Effector CD8-positive, alpha-beta T cell (primary cell): ENCODE measurements around the gene ASXL2.
"Not testable (repeated sequence)": the region's sequence is repeated elsewhere in the genome, so short reads cannot be mapped to it uniquely, and the experiment has no call there.

ENCODE experiments used
- DNase-seq: peaks from one replicate; lab custom pipeline; 2025; lab: John Stamatoyannopoulos, UW

ASXL2 gene

GRCh38 chr2:25891672-25892071, 13.4 kb upstream of the ASXL2 start:
- no peak for DNase-seq

- no peak for DNase-seq
Measured at GRCh38 chr2:25887624-25888242, 9.4 kb upstream of the ASXL2 start.

- DNase-seq: no peak
Measured at GRCh38 chr2:25885933-25886332, 7.6 kb upstream of the ASXL2 start.

DNA sequence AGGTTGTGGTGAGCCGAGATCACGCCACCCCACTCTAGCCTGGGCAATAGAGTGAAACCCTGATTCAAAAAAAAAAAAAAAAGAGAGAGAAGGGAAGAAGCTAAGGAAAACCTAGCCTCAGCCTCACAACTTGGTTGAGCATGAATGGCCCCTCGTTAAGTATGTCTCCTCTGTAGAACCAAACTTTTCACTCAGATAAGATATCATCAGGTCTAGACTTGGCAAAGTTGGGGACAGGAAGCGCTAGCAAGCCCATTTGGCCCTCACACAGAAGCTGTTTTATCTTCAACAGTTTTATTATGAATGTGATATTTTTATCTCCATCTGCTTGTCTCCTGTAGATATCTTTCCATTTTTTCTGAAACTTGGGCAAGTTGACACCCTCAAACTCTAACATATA, 3.5 kb upstream of the ASXL2 start:
- no peak for DNase-seq

DNA sequence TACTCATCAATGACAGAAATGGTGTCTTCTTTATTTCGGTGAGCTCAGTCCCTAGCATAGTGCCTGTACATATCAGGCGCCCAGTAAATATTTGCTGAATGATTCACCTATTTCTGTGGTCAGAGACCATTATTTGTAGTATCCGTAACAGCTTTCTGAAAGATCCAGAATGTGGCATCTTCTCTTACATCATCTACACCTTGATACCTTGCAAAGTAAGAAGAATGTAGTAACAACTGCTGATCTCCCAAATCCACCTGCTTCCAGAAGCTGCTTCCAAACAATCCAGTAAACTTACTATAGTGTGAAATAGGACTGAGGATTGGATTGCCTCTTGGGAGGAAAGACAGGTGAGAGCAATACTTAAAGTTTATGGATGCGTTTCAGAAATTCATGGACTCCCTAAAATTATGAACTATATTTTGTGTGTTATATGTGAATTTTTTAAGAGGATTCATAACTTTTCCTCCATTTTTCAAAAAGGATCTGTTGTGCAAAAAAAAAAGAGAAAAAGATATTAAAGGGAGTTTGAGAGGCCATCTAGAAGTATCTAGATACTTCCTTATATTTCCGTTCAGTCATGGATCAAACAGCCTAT, 945 bp upstream of the ASXL2 start:
- no peak for DNase-seq

DNA sequence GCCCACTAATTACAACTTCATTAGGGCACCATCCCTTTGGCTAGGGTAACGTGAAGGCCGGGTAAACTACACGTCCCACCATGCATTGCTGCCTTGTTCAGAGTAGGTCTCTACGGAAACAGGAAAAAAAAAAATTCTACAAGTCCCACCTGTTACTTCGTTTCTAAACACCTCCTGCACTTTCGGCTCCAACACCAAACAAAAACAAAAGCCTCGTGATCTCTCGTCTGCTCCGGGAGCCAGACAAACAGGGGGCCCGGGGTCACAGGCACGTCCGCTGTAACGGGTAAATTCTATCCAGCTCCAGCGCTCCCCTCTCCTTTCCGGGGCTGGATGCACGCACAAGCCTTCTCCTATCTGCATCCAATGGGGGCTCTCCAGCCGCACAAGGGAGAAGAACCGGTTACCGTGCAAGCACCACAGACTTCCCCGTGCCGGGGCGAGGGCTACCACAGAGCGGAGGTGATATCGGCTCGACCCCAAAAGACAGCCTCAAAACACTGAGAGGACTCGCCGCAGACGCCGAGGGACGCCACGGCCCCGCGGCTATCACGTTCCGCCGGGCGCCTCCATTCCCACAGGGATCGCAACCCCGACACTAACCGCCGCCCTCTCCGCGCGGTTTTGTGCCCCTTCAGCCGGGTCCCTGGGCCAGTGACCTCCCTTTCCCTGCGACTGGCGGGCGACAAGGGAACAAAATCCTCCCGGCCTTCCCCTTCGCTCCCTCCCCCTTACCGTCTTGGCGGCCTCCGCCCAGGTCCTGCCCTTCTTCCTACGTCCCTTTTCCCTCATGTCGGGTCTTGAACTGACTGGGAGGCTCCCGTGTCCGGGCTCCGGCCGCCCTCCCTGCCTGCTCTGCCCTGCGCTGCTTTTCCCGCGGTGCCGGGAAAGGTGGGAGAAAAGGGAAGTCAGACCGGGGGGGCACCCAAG, 591 bp downstream of the ASXL2 start:
- peak; percentile 36 for DNase-seq

DNA sequence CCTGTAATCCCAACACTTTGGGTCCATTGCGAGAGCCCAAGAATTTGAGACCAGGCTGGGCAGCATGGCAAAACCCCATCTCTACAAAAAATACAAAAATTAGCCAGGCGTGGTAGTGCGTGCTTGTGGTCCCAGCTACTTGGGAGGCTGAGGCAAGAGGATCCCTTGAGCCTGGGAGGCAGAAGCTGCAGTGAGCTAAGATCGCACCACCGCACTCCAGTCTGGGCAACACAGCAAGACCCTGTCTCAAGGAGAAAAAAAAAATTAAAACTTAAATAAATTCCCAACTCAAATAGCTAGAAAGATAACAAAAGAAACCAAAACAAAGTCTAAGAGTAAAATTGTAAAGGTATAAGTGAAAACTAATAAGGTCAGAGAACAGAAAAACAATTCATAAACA, 6.2 kb downstream of the ASXL2 start:
- DNase-seq: no peak

DNA sequence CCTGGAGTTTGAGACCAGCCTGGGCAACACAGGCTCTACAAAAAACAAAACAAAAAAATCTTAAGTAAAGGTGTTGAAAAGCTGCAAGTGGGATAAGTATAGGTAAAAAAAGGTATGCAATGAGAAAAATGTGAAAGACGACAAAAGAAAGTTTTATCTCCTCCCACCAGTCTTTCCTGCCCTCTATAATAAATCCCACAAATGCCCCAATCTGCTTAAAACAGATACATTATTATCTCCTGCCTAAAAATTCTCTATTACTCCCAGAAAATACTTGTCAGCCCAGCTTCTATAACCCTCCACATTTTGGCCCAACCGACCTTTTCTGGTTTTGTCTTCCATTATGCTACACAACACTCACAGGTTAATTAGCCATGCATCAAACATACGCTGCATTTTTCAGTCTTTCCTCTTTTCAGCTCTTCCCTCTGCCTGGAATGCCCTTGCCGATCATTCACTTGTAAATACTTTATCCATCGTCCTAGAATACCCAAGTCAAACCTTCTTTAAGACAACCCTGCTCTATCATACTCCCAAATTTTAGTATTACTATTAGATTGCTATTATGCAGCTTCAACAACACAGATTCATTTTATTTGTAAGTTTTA, 10.8 kb downstream of the ASXL2 start:
- peak; percentile 26 for DNase-seq

DNA sequence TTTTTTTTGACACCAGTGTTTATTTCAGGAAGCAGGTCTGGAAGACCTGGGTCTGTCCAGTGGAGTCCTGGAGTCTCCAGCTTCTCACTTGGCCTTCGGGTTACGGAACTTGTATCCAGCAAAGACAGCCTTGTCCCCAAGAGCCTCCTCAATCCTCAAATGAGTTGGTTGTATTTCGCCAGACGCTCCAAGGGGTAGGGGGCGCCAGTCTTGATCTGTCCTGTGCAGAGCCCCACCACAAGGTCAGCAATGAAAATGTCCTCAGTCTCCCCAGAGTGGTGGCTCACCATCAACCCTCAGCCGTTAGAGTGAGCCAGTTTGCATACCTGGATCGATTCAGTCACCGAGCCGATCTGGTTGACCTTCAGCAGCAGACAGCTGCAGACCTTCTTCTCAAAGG, 21.9 kb downstream of the ASXL2 start:
- DNase-seq: no peak

DNA sequence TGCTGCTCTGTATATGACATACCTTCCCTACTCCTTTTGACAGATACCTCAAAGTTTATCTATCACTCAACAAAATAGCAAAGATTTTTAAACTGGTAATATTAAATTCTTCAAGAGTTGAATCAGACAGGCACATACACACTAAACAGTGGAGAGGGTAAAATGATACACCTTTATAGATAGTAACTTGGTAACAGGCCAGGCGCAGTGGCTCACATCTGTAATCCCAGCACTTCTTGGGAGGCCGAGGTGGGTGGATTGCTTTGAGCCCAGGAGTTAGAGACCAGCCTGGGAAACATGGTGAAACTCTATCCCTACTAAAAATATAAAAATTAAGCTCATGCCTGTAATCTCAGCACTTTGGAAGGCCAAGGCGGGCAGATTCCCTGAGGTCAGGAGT, 23.2 kb downstream of the ASXL2 start:
- DNase-seq: no peak

DNA sequence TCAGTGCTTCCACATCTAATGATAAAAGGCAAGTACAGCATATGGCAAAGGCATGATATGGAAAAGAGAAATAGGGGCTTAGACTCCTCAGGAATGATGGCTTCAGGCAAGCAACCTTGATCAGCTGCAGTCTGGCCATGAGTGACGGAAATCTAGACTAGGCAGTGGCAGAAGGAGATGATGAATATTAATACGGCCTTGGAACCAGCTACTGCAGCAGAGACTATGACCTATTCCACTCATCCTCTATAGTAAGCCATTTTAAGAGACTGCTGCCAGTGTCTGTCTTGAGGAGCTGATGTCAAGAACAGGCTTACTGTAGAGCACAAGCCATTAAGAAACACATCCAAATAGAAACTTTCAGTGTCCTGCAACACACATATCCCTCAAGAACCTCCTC, 23.7 kb downstream of the ASXL2 start:
- no peak for DNase-seq

- DNase-seq: no peak
Measured at GRCh38 chr2:25853038-25853638, 25.1 kb downstream of the ASXL2 start.

DNA sequence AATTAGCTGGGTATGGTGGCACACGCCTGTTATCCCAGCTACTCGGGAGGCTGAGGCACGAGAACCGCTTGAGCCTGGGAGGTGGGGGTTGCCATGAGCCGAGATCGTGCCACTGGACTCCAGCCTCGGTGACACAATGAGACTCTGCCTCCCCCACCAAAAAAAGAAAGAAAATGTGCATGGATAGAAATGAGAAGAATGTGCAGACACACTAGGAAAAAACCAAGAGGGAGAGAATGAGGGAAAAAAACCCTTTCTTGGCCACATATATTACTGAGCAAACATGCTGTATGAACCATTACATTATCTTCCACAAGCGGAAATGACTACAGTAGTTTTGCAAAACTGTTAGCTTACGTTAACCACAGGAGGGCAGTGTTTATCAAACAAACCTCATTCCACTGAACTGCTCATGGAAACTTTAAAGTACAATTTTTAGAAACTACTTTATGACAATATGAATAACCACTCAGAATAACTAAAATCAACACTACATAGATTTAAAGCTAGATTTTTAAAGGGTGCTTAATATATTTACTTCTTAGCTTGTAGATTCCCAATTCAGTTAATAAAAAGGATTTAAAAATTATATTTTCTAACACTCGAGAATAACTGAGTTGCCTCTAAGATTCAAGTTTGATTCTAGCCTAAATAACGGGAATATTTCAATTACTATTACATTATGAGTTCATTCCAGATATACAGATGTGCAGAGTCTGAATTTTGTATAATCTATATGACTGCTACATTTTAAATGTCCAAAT, 26.4 kb downstream of the ASXL2 start:
- DNase-seq: no peak

DNA sequence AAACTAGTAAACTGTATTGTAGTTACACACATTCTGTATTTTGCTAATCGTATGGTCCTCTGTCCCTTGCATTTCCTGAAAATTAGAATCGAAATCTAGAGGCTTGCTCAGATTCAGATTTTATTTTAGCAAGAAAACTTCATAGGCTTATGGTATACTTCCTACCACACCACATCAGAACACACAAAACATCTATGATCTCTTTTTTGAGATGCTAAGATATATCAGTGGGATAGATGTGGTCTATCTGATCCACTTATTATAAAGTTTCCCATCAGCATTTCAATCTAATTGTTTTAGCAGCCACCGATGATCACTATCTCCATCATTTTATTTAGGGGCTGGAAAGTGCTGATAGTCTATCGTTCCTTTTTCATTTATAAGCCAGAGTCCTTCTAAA, 27.9 kb downstream of the ASXL2 start:
- not testable (repeated sequence) for DNase-seq

GRCh38 chr2:25849350-25849749, 28.9 kb downstream of the ASXL2 start:
- not testable (repeated sequence) for DNase-seq

GRCh38 chr2:25845843-25846505, 32.3 kb downstream of the ASXL2 start:
- no peak for DNase-seq

DNA sequence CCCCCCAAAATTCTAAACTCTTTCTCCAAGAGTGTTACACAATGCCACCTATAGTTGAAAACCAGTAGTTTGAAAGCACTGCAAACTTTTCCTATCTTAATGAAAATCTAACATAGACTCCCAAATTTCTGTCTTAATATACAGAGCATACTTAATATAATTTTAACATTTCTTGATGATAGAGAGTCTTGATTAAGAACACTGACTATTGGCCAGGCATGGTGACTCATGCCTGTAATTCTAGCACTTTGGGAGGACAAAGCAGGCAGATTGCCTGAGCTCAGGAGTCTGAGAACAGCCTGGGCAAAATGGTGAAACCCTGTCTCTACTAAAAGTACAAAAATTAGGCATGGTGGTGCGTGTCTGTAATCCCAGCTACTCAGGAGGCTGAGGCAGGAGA, 34.2 kb downstream of the ASXL2 start:
- no peak for DNase-seq

DNA sequence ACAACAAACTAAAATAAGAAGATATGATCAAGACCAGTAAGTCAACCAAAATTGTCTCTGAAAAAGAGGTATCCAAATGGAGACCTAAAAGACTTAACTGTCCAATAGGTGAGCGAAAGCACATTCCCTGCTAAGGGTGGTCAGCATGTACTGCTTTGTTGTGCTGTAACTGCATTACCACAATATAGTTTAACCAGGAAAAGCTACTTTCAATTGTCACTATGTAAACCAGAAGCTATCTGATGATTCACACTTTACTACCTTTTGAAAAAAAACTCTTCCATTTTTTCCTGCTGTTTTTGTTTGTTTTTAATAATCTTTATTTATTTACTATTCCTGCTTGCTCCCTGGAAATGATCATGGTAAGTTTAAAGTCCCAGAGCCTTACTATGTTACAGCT, 36.1 kb downstream of the ASXL2 start:
- no peak for DNase-seq

DNA sequence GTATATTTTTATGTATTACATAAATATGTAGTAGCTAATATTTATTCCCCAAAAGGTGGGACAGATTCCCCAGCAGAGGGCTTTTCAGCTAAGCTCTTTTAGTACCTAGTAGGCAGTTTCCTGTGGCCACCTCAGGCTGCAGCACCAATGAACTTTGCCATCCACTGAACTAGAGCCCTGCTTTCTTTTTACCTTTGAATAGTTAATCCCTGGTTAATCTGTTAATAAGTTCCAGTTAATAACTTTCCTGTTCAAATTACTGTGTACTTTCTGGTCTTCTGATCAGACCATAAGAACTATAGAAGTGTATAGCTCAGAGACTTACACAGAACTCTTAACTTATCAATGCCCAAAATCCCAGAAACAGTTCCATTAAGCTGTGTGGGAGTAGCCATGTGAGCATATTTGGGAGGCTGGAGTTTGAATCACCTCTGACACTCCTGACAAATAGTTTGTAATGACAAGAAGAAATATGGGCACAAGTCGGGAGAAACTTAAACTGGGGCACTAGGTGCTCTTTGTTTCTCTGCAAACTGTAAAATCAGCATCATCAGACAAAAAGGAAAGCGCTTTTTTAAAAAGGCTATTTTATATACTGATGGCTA, 40.0 kb downstream of the ASXL2 start:
- DNase-seq: no peak

DNA sequence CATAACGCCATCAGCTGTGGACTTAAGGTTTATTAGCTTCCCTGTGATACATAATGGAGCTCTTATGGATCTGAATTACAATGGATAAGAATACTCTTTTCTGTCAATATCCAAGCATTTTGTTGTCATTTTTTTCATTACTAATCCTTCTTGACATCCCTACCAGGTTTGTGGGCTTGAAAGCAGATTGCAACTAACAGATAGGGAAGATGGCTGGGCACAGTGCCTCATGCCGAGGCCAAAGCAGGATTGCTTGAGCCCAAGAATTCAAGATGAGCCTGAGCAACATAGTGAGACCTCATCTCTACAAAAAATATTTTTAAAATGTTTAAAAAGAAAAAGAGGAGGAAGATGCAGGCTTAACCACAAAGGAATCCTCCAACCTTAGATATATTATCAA, 42.4 kb downstream of the ASXL2 start:
- no peak for DNase-seq
